Measurements from ENCODE around the gene TERC.

GRCh38 chr3:169771497-169772304 lies 6.8 kb upstream of the TERC start:
- TF ChIP-seq CTCF (optimal IDR thresholded peaks at IDR 0.05 in 1 of 3, IDR thresholded peaks at IDR 0.05 in 1 of 3, conservative IDR thresholded peaks at IDR 0.05 in 1 of 3; ENCODE audit: extremely low read depth in 1 of 3, insufficient read depth in 2 of 3, low read length in 3 of 3) (no peak), EZH2 (IDR thresholded peaks at IDR 0.05; ENCODE audit: low read length) (no peak)
